Ishikawa (cell line): ENCODE data around the gene WDR74.

Source experiments
- CEBPB ChIP-seq: IDR thresholded peaks from 2 replicates; pipeline ENCODE4 v1.6.1; 2012
- CREB1 ChIP-seq: IDR thresholded peaks from 2 replicates; pipeline ENCODE4 v1.6.1; 2012; ENCODE audit warnings: low read depth
- EGR1 ChIP-seq: IDR thresholded peaks from 2 replicates; pipeline ENCODE4 v1.6.1; 2012
- EP300 ChIP-seq: IDR thresholded peaks from 2 replicates; pipeline ENCODE4 v1.6.1; 2012; ENCODE audit warnings: borderline replicate concordance
- FOXM1 ChIP-seq: IDR thresholded peaks from 2 replicates; pipeline ENCODE4 v1.6.1; 2012; ENCODE audit warnings: low read depth, borderline replicate concordance
- MAX ChIP-seq: IDR thresholded peaks from 2 replicates; pipeline ENCODE4 v1.6.1; 2012
- NFIC ChIP-seq: IDR thresholded peaks from 2 replicates; pipeline ENCODE4 v1.6.1; 2012
- RAD21 ChIP-seq: IDR thresholded peaks from 2 replicates; pipeline ENCODE4 v1.6.1; 2012; ENCODE audit warnings: low read depth
- REST ChIP-seq: IDR thresholded peaks from 2 replicates; pipeline ENCODE4 v1.6.1; 2012; ENCODE audit warnings: low read depth, mild to moderate bottlenecking
- TAF1 ChIP-seq: IDR thresholded peaks from 2 replicates; pipeline ENCODE4 v1.6.1; 2012; ENCODE audit warnings: low read depth, mild to moderate bottlenecking
- TCF12 ChIP-seq: IDR thresholded peaks from 2 replicates; pipeline ENCODE4 v1.6.1; 2012; ENCODE audit warnings: low read depth
- TEAD4 ChIP-seq: IDR thresholded peaks from 2 replicates; pipeline ENCODE4 v1.6.1; 2012
- USF1 ChIP-seq: IDR thresholded peaks from 2 replicates; pipeline ENCODE4 v1.6.1; 2012
- YY1 ChIP-seq: IDR thresholded peaks from 2 replicates; pipeline ENCODE4 v1.6.1; 2012; ENCODE audit warnings: low read depth
- ZBTB7A ChIP-seq: IDR thresholded peaks from 2 replicates; pipeline ENCODE4 v1.6.1; 2012; ENCODE audit warnings: low read depth

WDR74 gene

GRCh38 chr11:62817129-62817528 is 22.3 kb downstream of the WDR74 start:
- TF ChIP-seq TAF1: no peak
- no peak for TF ChIP-seq MAX
- no peak for TF ChIP-seq REST
- no peak for TF ChIP-seq USF1
- TF ChIP-seq RAD21: no peak
- TF ChIP-seq EGR1: no peak
- TF ChIP-seq TCF12: no peak
- TF ChIP-seq CREB1: no peak
- no peak for TF ChIP-seq ZBTB7A
- no peak for TF ChIP-seq EP300
- TF ChIP-seq TEAD4: no peak
- TF ChIP-seq CEBPB: no peak
- no peak for TF ChIP-seq NFIC
- no peak for TF ChIP-seq FOXM1
- no peak for TF ChIP-seq YY1

GRCh38 chr11:62816557-62816956 is 22.8 kb downstream of the WDR74 start:
- TF ChIP-seq USF1 (no peak), NFIC (no peak), CREB1 (no peak), RAD21 (no peak), EGR1 (no peak), EP300 (no peak), TAF1 (no peak), FOXM1 (no peak), YY1 (no peak), REST (no peak), MAX (no peak), TCF12 (no peak), ZBTB7A (no peak), CEBPB (no peak), TEAD4 (no peak)

GRCh38 chr11:62811659-62812058 is 27.7 kb downstream of the WDR74 start:
- TF ChIP-seq ZBTB7A: no peak
- TF ChIP-seq MAX: no peak
- TF ChIP-seq TEAD4: no peak
- TF ChIP-seq EGR1: no peak
- no peak for TF ChIP-seq TAF1
- no peak for TF ChIP-seq REST

- TF ChIP-seq TEAD4: no peak
- peak; percentile 13; the same call in 1 of the 2 replicates for TF ChIP-seq NFIC
Observed at GRCh38 chr11:62810748-62811147, 28.6 kb downstream of the WDR74 start.

GRCh38 chr11:62806611-62807121 is 32.7 kb downstream of the WDR74 start:
- no peak for TF ChIP-seq USF1
- TF ChIP-seq CREB1: no peak
- TF ChIP-seq TAF1: no peak
- no peak for TF ChIP-seq TCF12
- no peak for TF ChIP-seq EP300
- no peak for TF ChIP-seq NFIC
- TF ChIP-seq FOXM1: no peak
- TF ChIP-seq CEBPB: no peak
- TF ChIP-seq REST: no peak
- TF ChIP-seq EGR1: no peak
- TF ChIP-seq ZBTB7A: no peak
- no peak for TF ChIP-seq RAD21
- no peak for TF ChIP-seq MAX
- TF ChIP-seq TEAD4: no peak
- no peak for TF ChIP-seq YY1
